Neural cell (in vitro differentiated cells): Measurements from ENCODE around the gene RAB1A. TPM values are rescaled to one million over a fixed set of nuclear protein-coding genes. Genes with fewer than 3 reads are reported as not detected.

Experiments used
- H2AFZ ChIP-seq: fragments of 200-600, 300-800 bp; sonication (generic), shearing (Covaris generic); 2 replicates; pipeline ENCODE4 v1.6.0; 2014; ENCODE audit warnings: low read depth, mild to moderate bottlenecking, antibody characterized with exemption, low read length, moderate library complexity
- H3F3A ChIP-seq: fragments of 200-600 bp; shearing (Covaris generic); 2 replicates; pipeline ENCODE4 v1.6.1; 2016; ENCODE audit warnings: mild to moderate bottlenecking, moderate library complexity, mixed read lengths, antibody characterized with exemption, low read length; ENCODE audit not compliant: insufficient read depth, poor library complexity, severe bottlenecking
- H3K27ac ChIP-seq: fragments of 200-600, 300-800 bp; sonication (generic), shearing (Covaris generic); 2 replicates; pipeline ENCODE4 v1.5.1; 2014; ENCODE audit warnings: mild to moderate bottlenecking, low read length, moderate library complexity
- H3K27me3 ChIP-seq: fragments of 300-800, 200-600 bp; sonication (generic), shearing (Covaris generic); 2 replicates; pipeline ENCODE4 v1.6.0; 2014; ENCODE audit warnings: mild to moderate bottlenecking, low read depth, low read length, moderate library complexity; ENCODE audit not compliant: insufficient read depth
- H3K36me3 ChIP-seq: fragments of 300-800, 200-600 bp; sonication (generic), shearing (Covaris generic); 2 replicates; pipeline ENCODE4 v1.5.1; 2014; ENCODE audit warnings: mild to moderate bottlenecking, antibody characterized with exemption, low read length, moderate library complexity; ENCODE audit not compliant: insufficient read depth
- H3K4me2 ChIP-seq: fragments of 300-800, 200-600 bp; sonication (generic), shearing (Covaris generic); 2 replicates; pipeline ENCODE4 v1.6.0; 2014; ENCODE audit warnings: mild to moderate bottlenecking, low read length
- H3K4me3 ChIP-seq: fragments of 300-800, 200-600 bp; sonication (generic), shearing (Covaris generic); 2 replicates; pipeline ENCODE4 v1.5.1; 2014; ENCODE audit warnings: mild to moderate bottlenecking, low read length, moderate library complexity
- H3K79me2 ChIP-seq: fragments of 200-600 bp; shearing (Covaris generic); replicated peaks from 2 replicates; pipeline ENCODE4 v1.6.0; 2014; ENCODE audit warnings: mild to moderate bottlenecking, low read length, moderate library complexity; ENCODE audit not compliant: insufficient read depth
- H3K9ac ChIP-seq: fragments of 300-800, 200-600 bp; sonication (generic), shearing (Covaris generic); 2 replicates; pipeline ENCODE4 v1.6.1; 2016; ENCODE audit warnings: mild to moderate bottlenecking, low read length, mixed read lengths
- H3K9me2 ChIP-seq: fragments of 200-600 bp; shearing (Covaris generic); 2 replicates; pipeline ENCODE4 v1.6.1; 2016; ENCODE audit warnings: mild to moderate bottlenecking, low read length, mixed read lengths; ENCODE audit not compliant: insufficient read depth
- H3K9me3 ChIP-seq: fragments of 200-600, 300-800 bp; sonication (generic), shearing (Covaris generic); 2 replicates; pipeline ENCODE4 v1.6.1; 2016; ENCODE audit warnings: mild to moderate bottlenecking, mixed run types, low read length, moderate library complexity, mixed read lengths
- H4K20me1 ChIP-seq: fragments of 200-600 bp; shearing (Covaris generic); 2 replicates; pipeline ENCODE4 v1.6.1; 2016; ENCODE audit warnings: mild to moderate bottlenecking, mixed run types; ENCODE audit not compliant: insufficient read depth
- EP300 ChIP-seq: fragments of 450-650 bp; conservative IDR thresholded peaks from 2 replicates; pipeline ENCODE4 v1.6.1; 2014; ENCODE audit warnings: antibody characterized with exemption, mild to moderate bottlenecking, moderate library complexity; ENCODE audit not compliant: poor library complexity, severe bottlenecking
- EZH2 ChIP-seq: fragments of 200-600, 300-800 bp; shearing (Covaris generic), sonication (generic); IDR thresholded peaks from 2 replicates; pipeline ENCODE4 v1.6.1; 2014; ENCODE audit warnings: antibody characterized with exemption, low read length, borderline replicate concordance, mild to moderate bottlenecking; ENCODE audit not compliant: insufficient read depth, poor library complexity, severe bottlenecking
- MXI1 ChIP-seq: fragments of 450-650 bp; conservative IDR thresholded peaks from 2 replicates; pipeline ENCODE4 v1.6.1; 2014; ENCODE audit warnings: antibody characterized with exemption, mild to moderate bottlenecking; ENCODE audit not compliant: poor library complexity, severe bottlenecking
- POLR2AphosphoS5 ChIP-seq: IDR thresholded peaks from 2 replicates; pipeline ENCODE4 v1.6.1; 2012
- RAD21 ChIP-seq: fragments of 450-650 bp; conservative IDR thresholded peaks from 2 replicates; pipeline ENCODE4 v1.6.1; 2014; ENCODE audit warnings: antibody characterized with exemption, mild to moderate bottlenecking, moderate library complexity
- SMC3 ChIP-seq: fragments of 450-650 bp; conservative IDR thresholded peaks from 2 replicates; pipeline ENCODE4 v1.6.1; 2014; ENCODE audit warnings: antibody characterized with exemption, mild to moderate bottlenecking, moderate library complexity; ENCODE audit not compliant: poor library complexity
- TAF1 ChIP-seq: IDR thresholded peaks from 2 replicates; pipeline ENCODE4 v1.6.1; 2012; ENCODE audit warnings: low read depth
- polyA plus RNA-seq: library from polyadenylated mRNA; depleted of rRNA; stranded (reverse); fragments of >200 nt; gene quantifications from 2 replicates; pipeline ENCODE4 v1.2.3, GENCODE V29; 2014
- TF ChIP-seq, protein P1 (sequence below): IDR thresholded peaks from 2 replicates; pipeline ENCODE4 v1.6.1; 2012; ENCODE audit warnings: borderline replicate concordance
- TF ChIP-seq, protein P2 (sequence below): fragments of 450-650 bp; IDR thresholded peaks from 2 replicates; pipeline ENCODE4 v1.5.1; 2014; ENCODE audit warnings: antibody characterized with exemption, mild to moderate bottlenecking, moderate library complexity; ENCODE audit not compliant: poor library complexity, severe bottlenecking

Gene RAB1A
- polyA plus RNA-seq, 1 donor from 2014 or later, result 240 TPM

DNA sequence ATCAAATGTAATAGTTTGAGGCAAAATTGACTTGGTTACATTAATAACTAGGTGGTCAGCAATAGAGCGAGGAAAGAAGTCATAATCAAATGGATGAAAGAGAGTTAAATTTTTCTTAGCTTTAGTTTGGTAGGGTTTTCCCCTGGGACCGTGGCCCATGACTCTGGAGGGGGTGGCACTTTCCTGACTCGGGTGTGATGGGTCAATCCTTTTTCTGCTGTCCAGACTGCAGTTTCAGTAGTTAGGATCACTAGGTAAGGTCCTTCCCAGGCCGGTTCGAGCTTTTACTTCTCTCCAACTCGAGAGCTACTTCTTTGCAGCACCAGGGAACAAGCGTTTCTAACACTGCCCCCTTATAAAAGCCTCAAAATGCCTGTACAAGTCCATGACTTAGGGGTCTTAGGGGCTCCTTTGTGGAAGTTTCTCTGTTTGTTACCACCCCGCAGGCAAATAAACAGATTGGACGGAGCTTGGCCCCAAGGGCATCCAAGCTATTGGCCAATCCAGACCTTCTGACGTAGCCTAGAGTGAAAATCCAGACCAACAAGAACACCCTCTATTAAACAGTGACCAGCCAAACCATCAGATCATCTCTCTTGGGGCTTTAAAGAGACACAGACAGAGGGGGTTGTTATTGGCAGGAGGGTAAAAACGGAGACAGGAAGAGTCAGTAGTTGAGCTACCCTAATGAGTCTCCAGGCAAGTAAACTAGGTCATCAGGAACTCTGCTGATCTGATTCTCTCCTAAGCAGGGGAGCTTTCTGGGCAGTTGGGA is 83.1 kb downstream of the RAB1A start:
- Histone ChIP-seq H3K36me3 (no peaks in the 10 kb centered on the region), H3K9me2 (no peaks in the 10 kb centered on the region), H3K9ac (no peak overlapping the region), H3K9me3 (no peaks in the 10 kb centered on the region), H3K79me2 (no peaks in the 10 kb centered on the region), H4K20me1 (no peaks in the 10 kb centered on the region), H2AFZ (no peak overlapping the region), H3F3A (no peaks in the 10 kb centered on the region), H3K4me3 (no peak overlapping the region), H3K27me3 (no peaks in the 10 kb centered on the region), H3K27ac (no peak overlapping the region), H3K4me2 (no peak overlapping the region)
- TF ChIP-seq RAD21 (no peak), MXI1 (no peak), EZH2 (no peak), EP300 (no peak), TAF1 (no peak), POLR2AphosphoS5 (no peak), SMC3 (no peak)
- TF ChIP-seq, protein P1, sequence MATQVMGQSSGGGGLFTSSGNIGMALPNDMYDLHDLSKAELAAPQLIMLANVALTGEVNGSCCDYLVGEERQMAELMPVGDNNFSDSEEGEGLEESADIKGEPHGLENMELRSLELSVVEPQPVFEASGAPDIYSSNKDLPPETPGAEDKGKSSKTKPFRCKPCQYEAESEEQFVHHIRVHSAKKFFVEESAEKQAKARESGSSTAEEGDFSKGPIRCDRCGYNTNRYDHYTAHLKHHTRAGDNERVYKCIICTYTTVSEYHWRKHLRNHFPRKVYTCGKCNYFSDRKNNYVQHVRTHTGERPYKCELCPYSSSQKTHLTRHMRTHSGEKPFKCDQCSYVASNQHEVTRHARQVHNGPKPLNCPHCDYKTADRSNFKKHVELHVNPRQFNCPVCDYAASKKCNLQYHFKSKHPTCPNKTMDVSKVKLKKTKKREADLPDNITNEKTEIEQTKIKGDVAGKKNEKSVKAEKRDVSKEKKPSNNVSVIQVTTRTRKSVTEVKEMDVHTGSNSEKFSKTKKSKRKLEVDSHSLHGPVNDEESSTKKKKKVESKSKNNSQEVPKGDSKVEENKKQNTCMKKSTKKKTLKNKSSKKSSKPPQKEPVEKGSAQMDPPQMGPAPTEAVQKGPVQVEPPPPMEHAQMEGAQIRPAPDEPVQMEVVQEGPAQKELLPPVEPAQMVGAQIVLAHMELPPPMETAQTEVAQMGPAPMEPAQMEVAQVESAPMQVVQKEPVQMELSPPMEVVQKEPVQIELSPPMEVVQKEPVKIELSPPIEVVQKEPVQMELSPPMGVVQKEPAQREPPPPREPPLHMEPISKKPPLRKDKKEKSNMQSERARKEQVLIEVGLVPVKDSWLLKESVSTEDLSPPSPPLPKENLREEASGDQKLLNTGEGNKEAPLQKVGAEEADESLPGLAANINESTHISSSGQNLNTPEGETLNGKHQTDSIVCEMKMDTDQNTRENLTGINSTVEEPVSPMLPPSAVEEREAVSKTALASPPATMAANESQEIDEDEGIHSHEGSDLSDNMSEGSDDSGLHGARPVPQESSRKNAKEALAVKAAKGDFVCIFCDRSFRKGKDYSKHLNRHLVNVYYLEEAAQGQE, result no peak
- TF ChIP-seq, protein P2, sequence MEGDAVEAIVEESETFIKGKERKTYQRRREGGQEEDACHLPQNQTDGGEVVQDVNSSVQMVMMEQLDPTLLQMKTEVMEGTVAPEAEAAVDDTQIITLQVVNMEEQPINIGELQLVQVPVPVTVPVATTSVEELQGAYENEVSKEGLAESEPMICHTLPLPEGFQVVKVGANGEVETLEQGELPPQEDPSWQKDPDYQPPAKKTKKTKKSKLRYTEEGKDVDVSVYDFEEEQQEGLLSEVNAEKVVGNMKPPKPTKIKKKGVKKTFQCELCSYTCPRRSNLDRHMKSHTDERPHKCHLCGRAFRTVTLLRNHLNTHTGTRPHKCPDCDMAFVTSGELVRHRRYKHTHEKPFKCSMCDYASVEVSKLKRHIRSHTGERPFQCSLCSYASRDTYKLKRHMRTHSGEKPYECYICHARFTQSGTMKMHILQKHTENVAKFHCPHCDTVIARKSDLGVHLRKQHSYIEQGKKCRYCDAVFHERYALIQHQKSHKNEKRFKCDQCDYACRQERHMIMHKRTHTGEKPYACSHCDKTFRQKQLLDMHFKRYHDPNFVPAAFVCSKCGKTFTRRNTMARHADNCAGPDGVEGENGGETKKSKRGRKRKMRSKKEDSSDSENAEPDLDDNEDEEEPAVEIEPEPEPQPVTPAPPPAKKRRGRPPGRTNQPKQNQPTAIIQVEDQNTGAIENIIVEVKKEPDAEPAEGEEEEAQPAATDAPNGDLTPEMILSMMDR, result no peak

DNA sequence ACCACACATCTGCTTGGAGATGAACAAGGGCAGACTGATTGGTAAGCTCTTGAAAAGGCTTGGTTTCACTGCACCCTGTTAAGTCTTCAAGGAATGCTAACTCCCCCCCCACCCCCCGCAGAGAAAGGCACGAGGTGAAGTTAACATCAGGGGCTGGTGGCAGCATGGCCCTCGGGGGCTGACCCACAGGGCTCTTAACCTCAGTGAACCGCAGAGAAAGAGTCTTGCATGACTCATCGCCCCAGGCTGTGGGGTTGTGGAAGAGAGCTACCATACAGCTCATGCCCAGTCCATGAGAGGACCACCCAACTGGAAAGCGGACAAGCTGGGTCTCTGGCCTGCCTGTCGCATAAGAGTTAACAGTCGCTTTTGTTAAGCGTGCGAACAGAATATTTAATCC is 84.3 kb downstream of the RAB1A start:
- Histone ChIP-seq H3K27ac (no peak overlapping the region), H3K9me3 (no peaks in the 10 kb centered on the region), H3K4me2 (no peak overlapping the region)

More for the DNA sequence above, 84.3 kb downstream of the RAB1A start:
- Histone ChIP-seq H3K4me3 (no peak overlapping the region), H3F3A (no peaks in the 10 kb centered on the region), H2AFZ (no peak overlapping the region), H3K27me3 (no peaks in the 10 kb centered on the region), H3K9ac (no peak overlapping the region), H3K9me2 (no peaks in the 10 kb centered on the region), H3K79me2 (no peaks in the 10 kb centered on the region), H4K20me1 (no peaks in the 10 kb centered on the region), H3K36me3 (no peaks in the 10 kb centered on the region)
- TF ChIP-seq, protein P2, result no peak
- TF ChIP-seq SMC3 (no peak), TAF1 (no peak), EP300 (no peak), RAD21 (no peak), POLR2AphosphoS5 (no peak), EZH2 (no peak), MXI1 (no peak)
- TF ChIP-seq, protein P1, result no peak
